ENCODE data around the gene ZNF821. TPM values are rescaled to one million over a fixed set of nuclear protein-coding genes. Genes with fewer than 3 reads are reported as not detected.
"Not testable (repeated sequence)": the region's sequence is repeated elsewhere in the genome, so short reads cannot be mapped to it uniquely, and the experiment has no call there.

The ZNF821 gene
- total and polyA plus RNA-seq, 10 donors: 7.9 to 15.9 (median 10.4) TPM

- H3K4me3 ChIP-seq: no peak overlapping the region
- no peaks in the 10 kb centered on the region for H3K9me3 ChIP-seq
- no peak for TF ChIP-seq POLR2A (IDR thresholded peaks at IDR 0.05)
- TF ChIP-seq POLR2AphosphoS5 (IDR thresholded peaks at IDR 0.05): no peak
- TF ChIP-seq CTCF (IDR thresholded peaks at IDR 0.05 in 8 of 11, conservative IDR thresholded peaks at IDR 0.05 in 3 of 11): no peak
- 92 to 100% (median 96%) methylated on average over 1 of the region's 1 CpG for WGBS, 5 donors
- H3K4me1 ChIP-seq: peaks cover 0 to 7% (median 0%) of the 10 kb centered on the region in 6 donors
- no peaks in the 10 kb centered on the region for H3K27me3 ChIP-seq (replicated peaks in 1 of 7)
- intact Hi-C loops (cut with DNase I; ENCODE audit: low total_unique reads): no loop called here
- peaks cover 0 to 93% (median 25%) of the 10 kb centered on the region in 6 donors for H3K36me3 ChIP-seq
- no peak for DNase-seq
- H3K27ac ChIP-seq: no peak overlapping the region
Observed at GRCh38 chr16:71869089-71869488, 14.9 kb downstream of the ZNF821 start.

GRCh38 chr16:71867939-71868338 lies 16.0 kb downstream of the ZNF821 start:
- DNase-seq: no peak
- H3K4me3 ChIP-seq: no peak overlapping the region
- WGBS, 5 donors: 95 to 98% (median 96%) methylated on average over 3 of the region's 3 CpGs

DNA sequence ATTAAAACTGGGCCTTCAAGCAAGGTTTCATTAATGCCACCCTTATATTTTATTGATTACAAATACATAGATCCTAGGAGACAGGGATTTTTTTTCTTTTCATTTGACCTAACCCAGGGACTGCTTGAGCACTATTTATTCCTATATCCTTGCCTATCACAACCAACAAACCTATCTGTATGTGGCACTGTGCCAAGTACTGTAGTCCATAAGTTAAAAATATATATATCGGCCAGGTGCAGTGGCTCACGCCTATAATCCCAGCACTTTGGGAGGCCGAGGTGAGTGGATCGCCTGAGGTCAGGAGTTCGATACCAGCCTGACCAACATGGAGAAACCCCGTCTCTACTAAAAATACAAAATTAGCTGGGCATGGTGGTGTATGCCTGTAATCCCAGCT lies 16.8 kb downstream of the ZNF821 start:
- H3K9me3 ChIP-seq; H3K27me3 ChIP-seq (replicated peaks in 1 of 7); H3K27ac ChIP-seq; H3K4me3 ChIP-seq; H3K4me1 ChIP-seq; intact Hi-C loops (cut with DNase I; ENCODE audit: low total_unique reads); DNase-seq: not testable (repeated sequence)
- peaks cover 0 to 99% (median 41%) of the 10 kb centered on the region in 6 donors for H3K36me3 ChIP-seq
- WGBS, 5 donors: 92 to 98% (median 95%) methylated on average over 6 of the region's 6 CpGs

More at GRCh38 chr16:71867939-71868338, 16.0 kb downstream of the ZNF821 start:
- no peaks in the 10 kb centered on the region for H3K9me3 ChIP-seq
- no peak overlapping the region for H3K27ac ChIP-seq
- peaks cover 0 to 99% (median 35%) of the 10 kb centered on the region in 6 donors for H3K36me3 ChIP-seq
- no peaks in the 10 kb centered on the region for H3K27me3 ChIP-seq (replicated peaks in 1 of 7)
- TF ChIP-seq CTCF (IDR thresholded peaks at IDR 0.05 in 8 of 11, conservative IDR thresholded peaks at IDR 0.05 in 3 of 11) (no peak), POLR2A (IDR thresholded peaks at IDR 0.05) (no peak), POLR2AphosphoS5 (IDR thresholded peaks at IDR 0.05) (no peak)
- intact Hi-C loops (cut with DNase I; ENCODE audit: low total_unique reads): no loop called here
- peaks cover 0 to under 1% (median 0%) of the 10 kb centered on the region in 6 donors for H3K4me1 ChIP-seq

- TF ChIP-seq POLR2A (IDR thresholded peaks at IDR 0.05) (no peak), CTCF (IDR thresholded peaks at IDR 0.05 in 8 of 11, conservative IDR thresholded peaks at IDR 0.05 in 3 of 11) (no peak), POLR2AphosphoS5 (IDR thresholded peaks at IDR 0.05) (no peak)
- no peaks in the 10 kb centered on the region for H3K9me3 ChIP-seq
- intact Hi-C loops (cut with DNase I; ENCODE audit: low total_unique reads): no loop called here
- DNase-seq: no peak
- WGBS, 5 donors: 82 to 92% (median 89%) methylated on average over 7 of the region's 7 CpGs
- H3K27me3 ChIP-seq (replicated peaks in 1 of 7): no peaks in the 10 kb centered on the region
- H3K36me3 ChIP-seq: peaks cover 0 to 99% (median 57%) of the 10 kb centered on the region in 6 donors
- H3K4me3 ChIP-seq: no peak overlapping the region
- peak overlapping the region in 1 of 8 donors; percentile 37 for H3K27ac ChIP-seq
- H3K4me1 ChIP-seq: no peaks in the 10 kb centered on the region
Observed at GRCh38 chr16:71865173-71865863, 18.7 kb downstream of the ZNF821 start.
